Thoracic aorta (tissue), 2 donors: ENCODE measurements around the gene IPPK. TPM values are rescaled to one million over a fixed set of nuclear protein-coding genes. Genes with fewer than 3 reads are reported as not detected.

Source experiments
- ATAC-seq: fragments of 150-250 bp; one replicate; pipeline ENCODE4 v1.8.0; 2017; ENCODE audit warnings: low read depth; ENCODE audit not compliant: insufficient number of reproducible peaks, low FRiP score
- DNase-seq: peaks from one replicate; pipeline ENCODE4 v3.0.0-alpha.2; 2020; ENCODE audit warnings: low spot score
- H3K27ac ChIP-seq, 2 donors: fragments of 200-600 bp; sonication (generic); 1 replicate in 1 of 2; 2 replicates in 1 of 2; pipeline ENCODE4 v1.5.1; 2016; ENCODE audit warnings: mild to moderate bottlenecking in 2 of 2, moderate library complexity in 2 of 2
- H3K27me3 ChIP-seq: fragments of 200-600 bp; sonication (generic); replicated peaks from 2 replicates; pipeline ENCODE4 v1.6.0; 2016; ENCODE audit warnings: mild to moderate bottlenecking; ENCODE audit not compliant: insufficient read depth
- H3K36me3 ChIP-seq: fragments of 200-600 bp; sonication (generic); one replicate; pipeline ENCODE4 v1.5.1; 2016
- H3K4me1 ChIP-seq, 2 donors: fragments of 200-600 bp; sonication (generic); 1 replicate in 1 of 2; 2 replicates in 1 of 2; pipeline versions ENCODE4 v1.5.1 to v1.6.0; 2016; ENCODE audit warnings: low read depth in 2 of 2, mild to moderate bottlenecking in 1 of 2; ENCODE audit not compliant: control insufficient read depth in 1 of 2
- H3K4me3 ChIP-seq: fragments of 200-600 bp; sonication (generic); 2 replicates; pipeline ENCODE4 v1.5.1; 2016; ENCODE audit warnings: mild to moderate bottlenecking
- H3K9me3 ChIP-seq: fragments of 200-600 bp; sonication (generic); 2 replicates; pipeline ENCODE4 v1.5.1; 2016
- total RNA-seq, 2 donors: library from RNA; depleted of rRNA; stranded (reverse); fragments of >200 nt; gene quantifications; one replicate each; pipeline versions ENCODE4 v1.1.0 to v1.2.3, GENCODE V29; 2016
- TF ChIP-seq, protein P1 (sequence below): fragments of 200-600 bp; sonication (generic); IDR thresholded peaks from one replicate; pipeline ENCODE4 v1.5.1; 2019; ENCODE audit warnings: antibody characterized with exemption

IPPK gene
- total RNA-seq, 2 donors from 2014 or later, result 6.9 to 11.7 TPM

DNA sequence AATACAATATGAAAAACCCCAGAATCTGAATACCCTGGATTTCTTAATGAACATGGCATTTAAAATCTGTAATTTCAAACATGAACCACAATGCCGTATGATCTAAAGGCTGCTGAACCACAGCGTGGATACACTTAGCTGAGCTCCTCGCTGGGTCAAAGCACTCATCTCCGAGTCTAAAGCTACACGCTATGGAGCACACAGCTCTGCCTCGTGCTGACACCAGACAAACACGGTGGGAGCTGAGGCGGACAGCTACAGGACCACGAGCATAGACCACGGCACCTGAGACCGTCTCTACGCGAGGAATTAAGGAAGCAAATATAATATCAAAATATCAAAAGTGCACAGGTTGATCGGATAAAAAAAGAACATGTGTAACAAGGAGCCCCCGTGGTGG, 42.8 kb upstream of the IPPK start:
- TF ChIP-seq, protein P1, sequence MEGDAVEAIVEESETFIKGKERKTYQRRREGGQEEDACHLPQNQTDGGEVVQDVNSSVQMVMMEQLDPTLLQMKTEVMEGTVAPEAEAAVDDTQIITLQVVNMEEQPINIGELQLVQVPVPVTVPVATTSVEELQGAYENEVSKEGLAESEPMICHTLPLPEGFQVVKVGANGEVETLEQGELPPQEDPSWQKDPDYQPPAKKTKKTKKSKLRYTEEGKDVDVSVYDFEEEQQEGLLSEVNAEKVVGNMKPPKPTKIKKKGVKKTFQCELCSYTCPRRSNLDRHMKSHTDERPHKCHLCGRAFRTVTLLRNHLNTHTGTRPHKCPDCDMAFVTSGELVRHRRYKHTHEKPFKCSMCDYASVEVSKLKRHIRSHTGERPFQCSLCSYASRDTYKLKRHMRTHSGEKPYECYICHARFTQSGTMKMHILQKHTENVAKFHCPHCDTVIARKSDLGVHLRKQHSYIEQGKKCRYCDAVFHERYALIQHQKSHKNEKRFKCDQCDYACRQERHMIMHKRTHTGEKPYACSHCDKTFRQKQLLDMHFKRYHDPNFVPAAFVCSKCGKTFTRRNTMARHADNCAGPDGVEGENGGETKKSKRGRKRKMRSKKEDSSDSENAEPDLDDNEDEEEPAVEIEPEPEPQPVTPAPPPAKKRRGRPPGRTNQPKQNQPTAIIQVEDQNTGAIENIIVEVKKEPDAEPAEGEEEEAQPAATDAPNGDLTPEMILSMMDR, result no peak
- peaks cover 49% of the 10 kb centered on the region for H3K36me3 ChIP-seq
- ATAC-seq, result no peak

GRCh38 chr9:92711844-92712243, 41.9 kb upstream of the IPPK start:
- DNase-seq, result no peak
- Histone ChIP-seq H3K36me3 (peaks cover 45% of the 10 kb centered on the region), H3K4me1 (no peaks in the 10 kb centered on the region), H3K9me3 (no peaks in the 10 kb centered on the region), H3K27ac (no peak overlapping the region), H3K4me3 (no peak overlapping the region), H3K27me3 (no peaks in the 10 kb centered on the region)
- TF ChIP-seq, protein P1, result no peak
- ATAC-seq, result no peak

More for the DNA sequence above, 42.8 kb upstream of the IPPK start:
- Histone ChIP-seq H3K27ac (no peak overlapping the region), H3K27me3 (no peaks in the 10 kb centered on the region), H3K4me1 (no peaks in the 10 kb centered on the region), H3K4me3 (no peak overlapping the region), H3K9me3 (no peaks in the 10 kb centered on the region)
- DNase-seq, result no peak

DNA sequence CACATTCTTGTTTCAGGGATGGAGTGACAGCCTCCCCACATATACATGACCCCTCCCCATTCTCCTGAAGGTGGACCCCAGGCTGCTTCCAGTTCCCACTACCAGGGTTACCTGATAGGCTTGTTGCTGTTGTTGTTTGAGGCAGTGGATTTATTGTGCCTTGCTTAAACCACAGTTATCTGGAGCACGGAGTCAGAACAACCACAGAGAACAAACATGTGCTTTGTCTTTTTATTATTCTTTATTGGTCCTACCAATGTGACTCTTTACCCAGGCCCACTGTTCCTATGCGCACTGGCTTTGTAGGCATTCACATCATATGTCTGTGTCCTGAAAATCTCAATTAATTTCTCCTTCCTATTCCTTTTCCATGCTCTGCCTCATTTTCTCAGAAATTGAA, 41.2 kb upstream of the IPPK start:
- H3K27ac ChIP-seq, result no peak overlapping the region
- TF ChIP-seq, protein P1, result no peak
- no peaks in the 10 kb centered on the region for H3K9me3 ChIP-seq
- H3K4me1 ChIP-seq, result no peaks in the 10 kb centered on the region
- peaks cover 40% of the 10 kb centered on the region for H3K36me3 ChIP-seq
- H3K4me3 ChIP-seq, result no peak overlapping the region
- DNase-seq (no peak), ATAC-seq (no peak)
- no peaks in the 10 kb centered on the region for H3K27me3 ChIP-seq

GRCh38 chr9:92710368-92710767, 40.4 kb upstream of the IPPK start:
- H3K4me3 ChIP-seq, result no peak overlapping the region
- DNase-seq, result no peak
- TF ChIP-seq, protein P1, result no peak
- H3K9me3 ChIP-seq, result no peaks in the 10 kb centered on the region
- H3K4me1 ChIP-seq, result no peaks in the 10 kb centered on the region
- ATAC-seq, result no peak
- H3K27me3 ChIP-seq, result no peaks in the 10 kb centered on the region
- H3K36me3 ChIP-seq, result peaks cover 33% of the 10 kb centered on the region
- no peak overlapping the region for H3K27ac ChIP-seq

DNA sequence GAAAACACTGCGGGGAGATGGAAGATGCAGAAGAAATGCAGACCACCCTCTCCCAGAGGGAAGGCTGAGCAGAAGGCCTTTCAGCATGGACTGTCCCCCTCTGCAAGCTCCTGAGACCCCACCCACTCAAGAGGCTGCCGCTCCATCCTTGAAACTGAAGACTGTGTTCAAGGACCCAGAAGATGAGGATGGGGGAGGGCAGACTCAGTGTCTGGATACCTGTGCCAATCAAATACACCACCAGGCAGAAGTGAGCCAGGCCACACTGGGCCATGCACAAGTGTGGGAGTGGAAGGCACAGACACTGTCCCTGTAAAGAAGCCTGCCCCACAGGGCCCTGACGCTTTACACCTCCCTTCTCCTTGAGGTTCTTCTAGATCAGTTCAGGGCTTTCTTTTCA, 40.0 kb upstream of the IPPK start:
- ATAC-seq, result no peak
- DNase-seq, result no peak
- H3K36me3 ChIP-seq, result peaks cover 28% of the 10 kb centered on the region
- H3K4me1 ChIP-seq, result no peaks in the 10 kb centered on the region
- H3K9me3 ChIP-seq, result no peaks in the 10 kb centered on the region
- no peak overlapping the region for H3K4me3 ChIP-seq
- no peak overlapping the region for H3K27ac ChIP-seq
- no peaks in the 10 kb centered on the region for H3K27me3 ChIP-seq
- TF ChIP-seq, protein P1, result no peak
